Measurements from ENCODE around the gene TM9SF2. TPM values are rescaled to one million over a fixed set of nuclear protein-coding genes. Genes with fewer than 3 reads are reported as not detected.
A peak's percentile ranks its signal among the peaks of the same experiment; 100 is the strongest.
"Not testable (repeated sequence)": the region's sequence is repeated elsewhere in the genome, so short reads cannot be mapped to it uniquely, and the experiment has no call there.

TM9SF2 gene
- total RNA-seq, 1 donor from 2014 or later: 57.8 TPM

- H3K4me1 Mint-ChIP-seq: peaks cover 15% of the 10 kb centered on the region
- H3K9me3 Mint-ChIP-seq: no peaks in the 10 kb centered on the region
- H3K27ac Mint-ChIP-seq: no peak overlapping the region
- no peaks in the 10 kb centered on the region for H3K36me3 Mint-ChIP-seq (ENCODE audit: low read depth)
- DNase-seq: no peak
- H3K27me3 Mint-ChIP-seq: peaks cover 6% of the 10 kb centered on the region
- intact Hi-C loops (cut with micrococcal nuclease): no loop called here
- H3K4me3 Mint-ChIP-seq: no peak overlapping the region
Observed at GRCh38 chr13:99476648-99477047, 24.6 kb upstream of the TM9SF2 start.

- peaks cover 14% of the 10 kb centered on the region for H3K4me1 Mint-ChIP-seq
- no peak overlapping the region for H3K4me3 Mint-ChIP-seq
- H3K9me3 Mint-ChIP-seq: no peaks in the 10 kb centered on the region
- H3K27ac Mint-ChIP-seq: no peak overlapping the region
- intact Hi-C loops (cut with micrococcal nuclease): no loop called here
- H3K36me3 Mint-ChIP-seq (ENCODE audit: low read depth): no peaks in the 10 kb centered on the region
- DNase-seq: no peak
- H3K27me3 Mint-ChIP-seq: peaks cover 2% of the 10 kb centered on the region
Observed at GRCh38 chr13:99477493-99477892, 23.8 kb upstream of the TM9SF2 start.

- Mint-ChIP-seq H3K4me3 (no peak overlapping the region), H3K4me1 (peaks cover 24% of the 10 kb centered on the region), H3K36me3 (ENCODE audit: low read depth) (peaks cover 4% of the 10 kb centered on the region), H3K9me3 (peaks cover 4% of the 10 kb centered on the region), H3K27ac (no peak overlapping the region), H3K27me3 (no peaks in the 10 kb centered on the region)
- no peak for DNase-seq
- intact Hi-C loops (cut with micrococcal nuclease): no loop called here
Observed at GRCh38 chr13:99481366-99481765, 19.9 kb upstream of the TM9SF2 start.

- Mint-ChIP-seq H3K27me3 (no peaks in the 10 kb centered on the region), H3K36me3 (ENCODE audit: low read depth) (peaks cover 13% of the 10 kb centered on the region), H3K9me3 (peaks cover 15% of the 10 kb centered on the region), H3K4me3 (peak overlapping the region; percentile 27), H3K27ac (no peak overlapping the region), H3K4me1 (peaks cover 20% of the 10 kb centered on the region)
- DNase-seq: peak; percentile 72
- intact Hi-C loops (cut with micrococcal nuclease): no loop called here
Observed at GRCh38 chr13:99484473-99484872, 16.8 kb upstream of the TM9SF2 start.

- H3K27me3 Mint-ChIP-seq: no peaks in the 10 kb centered on the region
- no peak overlapping the region for H3K27ac Mint-ChIP-seq
- no peak for DNase-seq
- intact Hi-C loops (cut with micrococcal nuclease): no loop called here
- peaks cover 16% of the 10 kb centered on the region for H3K36me3 Mint-ChIP-seq (ENCODE audit: low read depth)
- H3K9me3 Mint-ChIP-seq: peaks cover 15% of the 10 kb centered on the region
- H3K4me3 Mint-ChIP-seq: no peak overlapping the region
- peaks cover 20% of the 10 kb centered on the region for H3K4me1 Mint-ChIP-seq
Observed at GRCh38 chr13:99486996-99487395, 14.3 kb upstream of the TM9SF2 start.

GRCh38 chr13:99489028-99489427 lies 12.2 kb upstream of the TM9SF2 start:
- H3K4me1 Mint-ChIP-seq: peaks cover 16% of the 10 kb centered on the region

GRCh38 chr13:99491750-99492149 lies 9.5 kb upstream of the TM9SF2 start:
- not testable (repeated sequence) for DNase-seq, H3K27me3 Mint-ChIP-seq, H3K27ac Mint-ChIP-seq, H3K4me3 Mint-ChIP-seq
- intact Hi-C loops (cut with micrococcal nuclease): loop anchor here (10.0 kb wide), 1 partner anchor 1093 kb away; the partner anchor contains the start of gene GGACT
- peaks cover 18% of the 10 kb centered on the region for H3K9me3 Mint-ChIP-seq
- H3K36me3 Mint-ChIP-seq (ENCODE audit: low read depth): peaks cover 21% of the 10 kb centered on the region
- H3K4me1 Mint-ChIP-seq: peaks cover 25% of the 10 kb centered on the region

More at GRCh38 chr13:99489028-99489427, 12.2 kb upstream of the TM9SF2 start:
- Mint-ChIP-seq H3K27ac (no peak overlapping the region), H3K27me3 (no peaks in the 10 kb centered on the region), H3K9me3 (peaks cover 25% of the 10 kb centered on the region), H3K4me3 (no peak overlapping the region), H3K36me3 (ENCODE audit: low read depth) (peaks cover 26% of the 10 kb centered on the region)
- no peak for DNase-seq
- intact Hi-C loops (cut with micrococcal nuclease): no loop called here

- Mint-ChIP-seq H3K27ac (peak overlapping the region; percentile 96), H3K9me3 (peaks cover 15% of the 10 kb centered on the region), H3K4me3 (peak overlapping the region; percentile 90), H3K36me3 (ENCODE audit: low read depth) (peaks cover 15% of the 10 kb centered on the region), H3K27me3 (no peaks in the 10 kb centered on the region), H3K4me1 (peaks cover 43% of the 10 kb centered on the region)
- peak; percentile 76 for DNase-seq
- intact Hi-C loops (cut with micrococcal nuclease): loop anchor here (1.0 to 10.0 kb wide), 7 partner anchors 111 to 1089 kb away; partner anchors contain the start of genes CLYBL, GGACT and GPR18
Observed at GRCh38 chr13:99495466-99496183, 5.6 kb upstream of the TM9SF2 start.

GRCh38 chr13:99496184-99497142 lies 4.8 kb upstream of the TM9SF2 start:
- Mint-ChIP-seq H3K9me3 (peaks cover 15% of the 10 kb centered on the region), H3K27ac (peak overlapping the region; percentile 96), H3K36me3 (ENCODE audit: low read depth) (peaks cover 18% of the 10 kb centered on the region), H3K4me1 (peaks cover 48% of the 10 kb centered on the region), H3K4me3 (peak overlapping the region; percentile 90), H3K27me3 (no peaks in the 10 kb centered on the region)
- intact Hi-C loops (cut with micrococcal nuclease): loop anchor here (1.0 to 10.0 kb wide), 7 partner anchors 110 to 1088 kb away; partner anchors contain the start of genes CLYBL, GGACT and GPR18
- peak; percentile 93 for DNase-seq

GRCh38 chr13:99498171-99499161 lies 2.8 kb upstream of the TM9SF2 start:
- intact Hi-C loops (cut with micrococcal nuclease): loop anchor here (2.0 to 10.0 kb wide), 6 partner anchors 62 to 1086 kb away; partner anchors contain the start of genes GGACT and GPR18
- H3K9me3 Mint-ChIP-seq: peaks cover 5% of the 10 kb centered on the region
- peaks cover 8% of the 10 kb centered on the region for H3K36me3 Mint-ChIP-seq (ENCODE audit: low read depth)
- no peaks in the 10 kb centered on the region for H3K27me3 Mint-ChIP-seq
- peak overlapping the region; percentile 87 for H3K4me3 Mint-ChIP-seq
- H3K4me1 Mint-ChIP-seq: peaks cover 58% of the 10 kb centered on the region
- DNase-seq: peak; percentile 97
- H3K27ac Mint-ChIP-seq: peak overlapping the region; percentile 96

GRCh38 chr13:99500839-99501183 lies 461 bp upstream of the TM9SF2 start:
- peak overlapping the region; percentile 96 for H3K27ac Mint-ChIP-seq
- peak overlapping the region; percentile 94 for H3K4me3 Mint-ChIP-seq
- no peaks in the 10 kb centered on the region for H3K27me3 Mint-ChIP-seq
- intact Hi-C loops (cut with micrococcal nuclease): loop anchor here (1.0 to 5.0 kb wide), 4 partner anchors 41 to 1524 kb away; partner anchors contain the start of gene UBAC2
- peaks cover 62% of the 10 kb centered on the region for H3K4me1 Mint-ChIP-seq
- no peak for DNase-seq
- H3K36me3 Mint-ChIP-seq (ENCODE audit: low read depth): peaks cover 7% of the 10 kb centered on the region
- peaks cover 5% of the 10 kb centered on the region for H3K9me3 Mint-ChIP-seq

GRCh38 chr13:99501848-99502301 lies 603 bp downstream of the TM9SF2 start:
- Mint-ChIP-seq H3K9me3 (peaks cover 5% of the 10 kb centered on the region), H3K4me3 (peak overlapping the region; percentile 94), H3K27ac (peak overlapping the region; percentile 96), H3K27me3 (no peaks in the 10 kb centered on the region), H3K36me3 (ENCODE audit: low read depth) (peaks cover 10% of the 10 kb centered on the region), H3K4me1 (peaks cover 60% of the 10 kb centered on the region)
- intact Hi-C loops (cut with micrococcal nuclease): loop anchor here (1.0 to 5.0 kb wide), 4 partner anchors 40 to 1525 kb away; partner anchors contain the start of gene UBAC2
- DNase-seq: peak; percentile 80
